Measurements from ENCODE around the gene PTCH2.
"Not testable (repeated sequence)": the region's sequence is repeated elsewhere in the genome, so short reads cannot be mapped to it uniquely, and the experiment has no call there.

The PTCH2 gene

GRCh38 chr1:44828841-44829440 is 14.1 kb downstream of the PTCH2 start:
- H3K36me3 Mint-ChIP-seq, result no peaks in the 10 kb centered on the region
- H3K4me3 Mint-ChIP-seq, result no peak overlapping the region
- H3K27me3 Mint-ChIP-seq, result no peaks in the 10 kb centered on the region
- H3K9me3 Mint-ChIP-seq (ENCODE audit: low read depth), result no peaks in the 10 kb centered on the region
- no peaks in the 10 kb centered on the region for H3K4me1 Mint-ChIP-seq (ENCODE audit: low read depth)
- no peak overlapping the region for H3K27ac Mint-ChIP-seq

- Mint-ChIP-seq H3K4me1 (ENCODE audit: low read depth) (no peaks in the 10 kb centered on the region), H3K27me3 (no peaks in the 10 kb centered on the region), H3K27ac (no peak overlapping the region)
Measured at GRCh38 chr1:44828003-44828651, 14.9 kb downstream of the PTCH2 start.

GRCh38 chr1:44827197-44828002 is 15.7 kb downstream of the PTCH2 start:
- H3K27me3 Mint-ChIP-seq, result no peaks in the 10 kb centered on the region
- H3K27ac Mint-ChIP-seq, result no peak overlapping the region
- H3K9me3 Mint-ChIP-seq (ENCODE audit: low read depth), result no peaks in the 10 kb centered on the region
- no peaks in the 10 kb centered on the region for H3K36me3 Mint-ChIP-seq
- no peaks in the 10 kb centered on the region for H3K4me1 Mint-ChIP-seq (ENCODE audit: low read depth)
- H3K4me3 Mint-ChIP-seq, result no peak overlapping the region

More at GRCh38 chr1:44828003-44828651, 14.9 kb downstream of the PTCH2 start:
- H3K9me3 Mint-ChIP-seq (ENCODE audit: low read depth), result no peaks in the 10 kb centered on the region
- H3K4me3 Mint-ChIP-seq, result no peak overlapping the region
- H3K36me3 Mint-ChIP-seq, result no peaks in the 10 kb centered on the region

DNA sequence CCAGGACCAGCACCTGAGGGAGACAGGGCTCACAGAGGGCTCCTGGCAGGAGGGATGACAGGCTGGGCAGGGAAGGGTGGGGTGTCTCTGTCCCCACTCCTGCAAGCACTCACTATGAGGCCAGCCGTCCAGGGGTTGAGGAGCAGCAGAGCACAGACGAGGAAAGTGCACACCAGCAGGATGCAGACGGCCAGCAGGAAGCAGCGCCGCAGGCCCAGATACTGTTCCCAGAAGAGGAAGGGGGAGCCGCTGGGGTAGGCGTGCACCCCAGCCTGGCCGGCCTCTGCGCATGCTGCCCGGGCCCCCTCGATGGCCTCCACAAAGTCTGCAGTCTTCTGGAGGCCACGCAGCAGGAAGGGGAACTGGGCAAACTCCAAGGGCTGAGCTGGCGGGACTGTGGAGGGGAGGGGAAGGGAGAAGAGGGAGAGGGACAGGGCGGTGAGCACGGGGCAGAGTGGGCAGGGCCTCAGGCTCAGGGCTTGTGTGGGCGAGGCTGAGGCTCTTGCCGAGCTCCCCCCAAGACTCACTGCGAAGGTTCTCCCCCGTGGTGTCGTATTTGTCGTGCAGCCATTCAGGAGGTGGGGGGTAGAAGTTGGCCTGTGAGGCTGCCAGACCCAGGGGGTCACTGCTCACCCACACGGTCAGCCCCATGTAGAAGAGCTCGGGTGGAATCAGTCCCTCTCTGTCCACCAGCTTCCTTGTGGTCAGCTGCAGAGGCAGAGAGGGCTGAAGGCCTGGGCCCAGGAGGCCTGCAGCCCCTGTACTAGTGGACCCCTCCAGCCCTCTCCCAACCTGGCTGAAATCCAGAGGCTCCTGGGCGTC is 16.5 kb downstream of the PTCH2 start:
- Mint-ChIP-seq H3K27ac (no peak overlapping the region), H3K4me1 (ENCODE audit: low read depth) (no peaks in the 10 kb centered on the region), H3K27me3 (no peaks in the 10 kb centered on the region), H3K36me3 (no peaks in the 10 kb centered on the region), H3K4me3 (no peak overlapping the region), H3K9me3 (ENCODE audit: low read depth) (no peaks in the 10 kb centered on the region)

GRCh38 chr1:44824392-44824791 is 18.7 kb downstream of the PTCH2 start:
- H3K36me3 Mint-ChIP-seq; H3K27ac Mint-ChIP-seq; H3K9me3 Mint-ChIP-seq (ENCODE audit: low read depth); H3K4me3 Mint-ChIP-seq; H3K27me3 Mint-ChIP-seq: not testable (repeated sequence)
- peaks cover 16% of the 10 kb centered on the region for H3K4me1 Mint-ChIP-seq (ENCODE audit: low read depth)

- no peaks in the 10 kb centered on the region for H3K27me3 Mint-ChIP-seq
- no peak overlapping the region for H3K4me3 Mint-ChIP-seq
- no peaks in the 10 kb centered on the region for H3K36me3 Mint-ChIP-seq
- H3K9me3 Mint-ChIP-seq (ENCODE audit: low read depth), result no peaks in the 10 kb centered on the region
- peaks cover 27% of the 10 kb centered on the region for H3K4me1 Mint-ChIP-seq (ENCODE audit: low read depth)
- H3K27ac Mint-ChIP-seq, result no peak overlapping the region
Measured at GRCh38 chr1:44822981-44823451, 20.0 kb downstream of the PTCH2 start.

- Mint-ChIP-seq H3K9me3 (ENCODE audit: low read depth) (no peaks in the 10 kb centered on the region), H3K4me1 (ENCODE audit: low read depth) (peaks cover 33% of the 10 kb centered on the region), H3K36me3 (no peaks in the 10 kb centered on the region), H3K4me3 (no peak overlapping the region), H3K27me3 (no peaks in the 10 kb centered on the region), H3K27ac (no peak overlapping the region)
Measured at GRCh38 chr1:44822131-44822701, 20.8 kb downstream of the PTCH2 start.

DNA sequence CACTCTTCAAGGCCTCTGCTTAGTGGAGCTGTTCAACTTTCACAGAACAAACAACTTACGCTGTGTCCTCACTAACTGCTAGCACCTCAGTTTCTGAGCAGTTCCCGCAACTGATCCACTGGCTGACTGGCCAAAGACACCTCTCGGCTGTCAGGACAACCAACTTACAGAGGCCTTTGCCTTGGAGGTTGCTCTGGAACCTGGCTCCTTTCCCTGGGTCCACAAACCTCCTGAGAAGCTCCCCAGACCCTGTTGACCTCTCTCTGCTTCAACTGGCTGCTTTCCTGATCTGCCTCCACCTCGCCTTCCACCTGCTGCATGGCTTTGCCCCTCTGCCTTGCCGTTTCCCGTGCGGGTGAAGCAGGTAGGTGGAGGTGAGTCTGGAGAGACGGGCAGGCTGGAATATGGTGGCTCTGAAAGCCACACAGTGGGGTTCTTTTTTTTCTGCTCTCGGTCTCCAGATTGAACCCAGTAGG is 21.8 kb downstream of the PTCH2 start:
- H3K36me3 Mint-ChIP-seq, result no peaks in the 10 kb centered on the region
- H3K4me3 Mint-ChIP-seq, result peak overlapping the region; percentile 90
- peak overlapping the region; percentile 100 for H3K27ac Mint-ChIP-seq
- H3K4me1 Mint-ChIP-seq (ENCODE audit: low read depth), result peaks cover 36% of the 10 kb centered on the region
- H3K27me3 Mint-ChIP-seq, result no peaks in the 10 kb centered on the region
- no peaks in the 10 kb centered on the region for H3K9me3 Mint-ChIP-seq (ENCODE audit: low read depth)

GRCh38 chr1:44820328-44821239 is 22.5 kb downstream of the PTCH2 start:
- H3K4me3 Mint-ChIP-seq, result peak overlapping the region; percentile 90
- H3K27me3 Mint-ChIP-seq, result no peaks in the 10 kb centered on the region
- H3K4me1 Mint-ChIP-seq (ENCODE audit: low read depth), result peaks cover 36% of the 10 kb centered on the region
- no peaks in the 10 kb centered on the region for H3K36me3 Mint-ChIP-seq
- peak overlapping the region; percentile 100 for H3K27ac Mint-ChIP-seq
- H3K9me3 Mint-ChIP-seq (ENCODE audit: low read depth), result no peaks in the 10 kb centered on the region

GRCh38 chr1:44819608-44820327 is 23.3 kb downstream of the PTCH2 start:
- Mint-ChIP-seq H3K4me1 (ENCODE audit: low read depth) (peaks cover 41% of the 10 kb centered on the region), H3K9me3 (ENCODE audit: low read depth) (no peaks in the 10 kb centered on the region), H3K36me3 (peaks cover 3% of the 10 kb centered on the region), H3K27ac (peak overlapping the region; percentile 100), H3K27me3 (no peaks in the 10 kb centered on the region), H3K4me3 (peak overlapping the region; percentile 90)

DNA sequence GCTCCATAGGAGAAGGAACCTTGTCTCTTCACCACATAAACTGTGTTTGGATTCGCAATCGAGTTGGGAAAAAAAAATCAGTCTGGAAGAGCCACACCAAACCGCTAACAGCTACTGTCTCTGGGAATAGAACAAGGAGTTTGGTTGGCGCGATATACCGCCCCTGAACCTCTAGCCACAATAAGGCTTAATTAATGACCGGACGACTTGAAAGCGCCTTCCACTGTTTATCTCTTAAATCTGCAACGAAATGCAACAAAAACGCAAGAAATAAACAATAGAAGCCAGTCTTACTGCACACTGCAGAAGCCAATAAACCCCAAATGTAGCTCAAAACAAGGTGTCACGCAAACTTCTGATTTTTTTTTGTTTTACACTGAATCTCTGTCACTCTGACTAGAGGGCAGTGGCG is 23.9 kb downstream of the PTCH2 start:
- H3K36me3 Mint-ChIP-seq, result peaks cover 3% of the 10 kb centered on the region
- peak overlapping the region; percentile 90 for H3K4me3 Mint-ChIP-seq
- no peaks in the 10 kb centered on the region for H3K9me3 Mint-ChIP-seq (ENCODE audit: low read depth)
- H3K4me1 Mint-ChIP-seq (ENCODE audit: low read depth), result peaks cover 44% of the 10 kb centered on the region
- H3K27ac Mint-ChIP-seq, result peak overlapping the region; percentile 100
- H3K27me3 Mint-ChIP-seq, result no peaks in the 10 kb centered on the region

- Mint-ChIP-seq H3K9me3 (ENCODE audit: low read depth) (no peaks in the 10 kb centered on the region), H3K27me3 (no peaks in the 10 kb centered on the region), H3K4me1 (ENCODE audit: low read depth) (peaks cover 47% of the 10 kb centered on the region), H3K36me3 (peaks cover 3% of the 10 kb centered on the region), H3K27ac (peak overlapping the region; percentile 83), H3K4me3 (peak overlapping the region; percentile 67)
Measured at GRCh38 chr1:44817771-44818495, 25.1 kb downstream of the PTCH2 start.
